IPS DF 4.7 (cell line): ENCODE measurements around the gene SLC16A10.
"Not testable (repeated sequence)": the region's sequence is repeated elsewhere in the genome, so short reads cannot be mapped to it uniquely, and the experiment has no call there.

Source experiments
- DNase-seq: peaks from one replicate; pipeline ENCODE4 v3.0.0-alpha.2; 2013; ENCODE audit warnings: low spot score; ENCODE audit errors: extremely low read depth

SLC16A10 gene

DNA sequence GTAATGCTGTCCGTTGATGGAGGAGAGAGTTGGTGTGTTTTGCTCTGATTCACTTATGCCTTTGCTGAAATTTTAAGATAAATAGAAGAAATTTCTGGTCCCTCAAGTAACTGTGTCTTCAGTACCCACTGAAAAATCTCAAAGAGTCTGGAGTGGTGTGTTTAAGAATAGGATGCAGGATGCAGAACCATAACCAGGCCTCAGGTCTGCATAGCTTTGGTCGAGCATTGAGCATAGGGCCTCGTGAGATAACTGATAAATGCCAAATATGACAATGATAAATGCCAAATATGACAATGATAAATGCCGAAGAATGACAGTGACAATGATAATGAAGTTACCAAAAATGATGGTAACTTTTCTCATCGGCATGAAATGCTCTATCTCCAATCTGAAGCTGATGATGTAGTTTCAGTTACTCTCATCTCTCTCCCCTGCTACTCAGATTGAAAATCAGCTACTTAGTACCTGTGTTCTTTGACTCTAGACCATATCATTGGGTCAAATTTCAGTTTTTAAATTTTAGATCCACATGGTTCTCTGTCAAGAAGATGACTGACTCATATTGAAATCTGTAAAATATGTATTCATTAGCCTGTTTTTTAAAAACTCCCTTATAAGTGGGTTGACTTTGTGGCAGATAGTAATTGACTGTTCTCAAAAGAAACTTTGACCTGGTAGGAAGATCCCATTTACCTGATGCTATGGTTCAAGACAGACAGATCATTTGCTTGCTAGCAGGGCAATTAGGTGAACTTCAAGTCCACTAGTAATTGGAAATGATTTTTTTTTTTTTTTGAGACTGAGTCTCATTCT is 96.6 kb downstream of the SLC16A10 start:
- DNase-seq, result no peak

DNA sequence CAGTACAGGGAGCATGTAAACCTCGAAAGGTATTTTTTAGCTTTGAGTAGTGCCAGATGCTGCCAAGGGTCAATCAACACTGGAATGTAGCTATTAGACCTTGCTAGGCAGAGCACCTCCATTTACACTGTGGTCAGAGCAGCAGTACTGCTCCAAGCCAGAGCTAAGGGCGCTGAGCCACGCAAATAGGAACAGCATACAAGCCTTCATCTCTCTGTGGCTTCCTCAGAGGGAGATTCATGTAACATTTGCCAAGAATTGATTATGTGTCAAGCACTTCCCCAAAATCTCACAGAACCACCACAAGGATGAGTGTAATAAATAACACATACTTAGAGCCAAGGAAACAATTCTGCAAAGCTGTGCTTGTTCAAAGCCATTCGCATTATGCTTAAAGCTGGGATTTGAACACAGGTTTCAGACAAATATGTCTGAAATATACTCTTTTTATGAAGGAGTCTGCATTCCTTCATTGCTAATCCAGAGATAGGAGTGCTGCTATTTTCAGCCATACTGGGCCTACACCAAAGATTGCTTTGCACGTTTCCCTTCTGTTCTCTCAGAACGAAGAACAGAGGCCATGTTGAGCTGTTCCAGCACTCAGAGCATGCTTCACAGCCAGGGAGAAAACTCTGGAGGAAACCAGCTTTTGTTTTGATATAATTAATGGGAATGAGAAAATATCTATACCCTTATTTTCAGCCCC is 97.7 kb downstream of the SLC16A10 start:
- DNase-seq, result no peak

DNA sequence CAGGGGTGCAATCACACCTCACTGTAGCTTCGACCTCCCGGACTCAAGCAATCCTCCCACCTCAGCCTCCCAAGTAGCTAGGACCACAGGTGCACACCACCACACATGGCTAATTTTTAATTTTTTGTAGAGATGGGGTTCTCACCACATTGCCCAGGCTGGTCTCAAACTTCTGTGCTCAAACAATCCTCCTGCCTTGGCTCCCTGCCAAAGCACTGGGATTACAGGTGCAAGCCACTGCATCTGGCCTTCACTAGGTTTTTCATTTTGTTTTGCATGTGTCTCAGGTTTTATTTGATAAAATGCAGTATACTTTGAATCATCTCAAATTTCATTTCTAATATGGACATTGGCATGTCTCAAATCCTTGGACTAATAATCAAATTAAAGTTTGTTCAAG is 98.7 kb downstream of the SLC16A10 start:
- DNase-seq, result no peak

DNA sequence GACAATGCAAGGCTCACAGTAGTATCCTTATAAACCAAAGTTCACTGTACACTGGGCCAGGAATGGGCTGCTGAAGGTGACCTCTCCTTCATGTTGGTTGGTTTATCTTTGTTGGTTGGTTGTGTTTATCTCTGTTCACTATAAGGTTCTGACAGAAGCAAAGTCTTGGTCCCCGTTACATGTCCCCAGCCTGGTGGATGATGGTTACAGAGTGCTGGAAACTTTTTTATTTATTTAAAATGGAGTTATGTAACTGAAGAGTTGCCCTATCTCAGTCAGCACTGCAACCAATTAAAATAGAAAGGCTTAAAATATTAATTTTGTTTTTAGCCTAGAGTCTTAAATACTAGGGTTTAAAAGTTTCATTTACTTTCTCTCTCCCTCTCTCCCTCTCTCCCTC is 100.6 kb downstream of the SLC16A10 start:
- DNase-seq, result no peak

DNA sequence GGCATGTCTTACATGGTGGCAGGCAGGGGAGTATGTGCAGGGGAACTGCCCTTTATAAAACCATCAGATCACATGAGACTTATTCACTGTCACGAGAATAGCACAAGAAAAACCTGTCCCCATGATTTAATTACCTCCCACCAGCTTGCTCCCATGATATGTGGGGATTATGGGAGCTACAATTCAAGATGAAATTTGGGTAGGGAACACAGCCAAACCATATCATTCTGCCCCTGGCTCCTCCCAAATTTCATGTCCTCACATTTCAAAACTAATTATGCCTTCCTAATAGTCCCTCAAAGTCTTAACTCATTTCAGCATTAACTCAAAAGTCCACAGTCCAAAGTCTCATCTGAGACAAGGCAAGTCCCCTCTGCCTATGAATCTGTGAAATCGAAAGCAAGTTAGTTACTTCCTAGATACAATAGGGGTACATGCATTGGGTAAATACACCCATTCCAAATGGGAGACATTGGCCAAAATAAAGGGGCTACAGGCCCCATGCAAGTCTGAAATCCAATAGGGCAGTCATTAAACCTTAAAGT is 102.4 kb downstream of the SLC16A10 start:
- not testable (repeated sequence) for DNase-seq

DNA sequence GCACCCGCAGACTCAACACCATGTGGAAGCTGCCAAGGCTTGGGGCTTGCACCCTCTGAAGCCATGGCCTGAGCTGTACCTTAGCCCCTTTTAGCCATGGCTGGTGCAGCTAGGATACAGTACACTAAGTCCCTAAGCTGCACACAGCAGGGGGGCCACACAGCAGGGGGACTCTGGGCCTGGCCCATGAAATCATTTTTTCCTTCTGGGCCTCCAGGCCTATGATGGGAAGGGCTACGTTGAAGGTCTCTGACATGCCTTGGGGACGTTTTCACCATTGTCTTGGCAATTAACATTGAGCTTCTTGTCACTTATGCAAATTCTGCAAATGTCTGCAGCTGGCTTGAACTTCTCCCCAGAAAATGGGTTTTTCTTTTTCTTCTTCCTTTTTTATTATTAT is 103.3 kb downstream of the SLC16A10 start:
- DNase-seq, result no peak

DNA sequence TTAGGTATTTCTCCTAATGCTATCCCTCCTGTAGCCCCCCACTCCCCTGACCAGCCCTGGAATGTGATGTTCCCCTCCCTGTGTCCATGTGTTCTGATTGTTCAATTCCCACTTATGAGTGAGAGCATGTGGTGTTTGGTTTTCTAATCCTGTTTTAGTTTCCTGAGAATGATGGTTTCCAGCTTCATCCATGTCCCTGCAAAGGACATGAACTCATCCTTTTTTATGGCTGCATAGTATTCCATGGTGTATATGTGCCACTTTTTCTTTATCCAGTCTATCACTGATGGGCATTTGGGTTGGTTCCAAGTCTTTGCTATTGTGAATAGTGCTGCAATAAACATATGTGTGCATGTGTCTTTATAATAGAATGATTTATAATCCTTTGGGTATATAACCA is 103.8 kb downstream of the SLC16A10 start:
- DNase-seq, result not testable (repeated sequence)

DNA sequence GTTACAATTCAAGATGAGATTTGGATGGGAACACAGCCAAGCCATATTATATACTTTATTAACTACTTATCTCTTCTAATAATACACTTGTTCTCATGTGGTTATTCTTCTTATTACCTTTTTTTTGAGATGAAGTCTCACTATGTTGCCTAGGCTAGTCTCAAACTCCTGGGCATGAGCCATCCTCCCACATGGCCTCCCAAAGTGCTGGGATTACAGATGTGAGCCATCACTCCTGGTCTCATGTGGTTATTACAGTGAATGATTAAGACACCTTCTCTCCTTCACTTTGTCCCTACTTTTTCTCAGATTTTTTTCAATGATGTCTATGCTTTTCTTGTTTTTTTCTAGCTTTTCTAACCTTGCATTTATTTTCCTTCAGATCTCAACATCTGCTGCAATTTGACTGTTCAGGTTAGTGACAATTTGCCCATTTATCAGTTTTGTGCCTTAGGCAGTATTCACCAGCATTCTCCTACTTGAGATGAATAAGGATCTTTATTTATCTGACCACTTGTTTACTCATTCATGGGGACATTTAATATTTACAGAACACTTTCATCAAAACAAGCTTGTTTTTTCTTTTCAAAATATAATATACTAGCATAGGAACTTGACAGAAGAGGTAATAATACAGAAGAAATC is 105.7 kb downstream of the SLC16A10 start:
- no peak for DNase-seq

DNA sequence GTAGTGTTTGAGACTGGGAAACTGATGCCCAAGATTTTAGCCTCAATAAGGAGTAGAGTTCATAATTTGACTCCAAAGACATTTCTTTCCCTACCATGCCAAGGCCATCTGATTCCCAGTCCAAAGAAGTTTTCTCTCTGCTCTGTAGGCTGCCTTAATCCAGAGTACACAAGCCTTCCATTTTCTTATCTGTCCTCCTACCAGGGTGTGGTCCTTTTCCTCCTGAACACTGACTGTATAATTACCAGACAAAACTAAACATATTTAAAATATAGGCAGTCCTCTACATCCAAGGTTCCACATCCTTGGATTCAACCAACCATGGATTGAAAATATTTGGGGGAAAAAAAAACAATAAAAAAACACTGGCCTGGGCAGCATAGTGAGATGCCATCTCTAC is 108.4 kb downstream of the SLC16A10 start:
- no peak for DNase-seq

DNA sequence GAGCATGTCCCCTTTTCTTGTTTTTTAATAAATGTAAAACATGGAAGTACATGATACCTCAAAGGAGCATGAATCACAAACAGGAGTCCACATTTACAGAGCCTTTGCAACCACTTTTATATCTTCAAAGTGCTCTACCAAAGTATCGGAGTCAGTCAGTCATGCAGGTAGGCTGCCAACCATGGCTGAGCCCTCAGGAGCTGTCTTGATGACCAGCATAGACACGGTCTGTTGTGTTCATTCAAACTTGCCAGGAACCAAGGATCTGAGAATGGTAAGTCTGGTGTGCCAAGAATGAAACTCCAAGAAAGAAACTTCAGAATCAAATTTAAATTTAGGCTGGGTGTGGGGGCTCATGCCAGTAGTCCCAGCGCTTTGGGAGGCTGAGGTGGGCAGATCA is 111.5 kb downstream of the SLC16A10 start:
- no peak for DNase-seq

DNA sequence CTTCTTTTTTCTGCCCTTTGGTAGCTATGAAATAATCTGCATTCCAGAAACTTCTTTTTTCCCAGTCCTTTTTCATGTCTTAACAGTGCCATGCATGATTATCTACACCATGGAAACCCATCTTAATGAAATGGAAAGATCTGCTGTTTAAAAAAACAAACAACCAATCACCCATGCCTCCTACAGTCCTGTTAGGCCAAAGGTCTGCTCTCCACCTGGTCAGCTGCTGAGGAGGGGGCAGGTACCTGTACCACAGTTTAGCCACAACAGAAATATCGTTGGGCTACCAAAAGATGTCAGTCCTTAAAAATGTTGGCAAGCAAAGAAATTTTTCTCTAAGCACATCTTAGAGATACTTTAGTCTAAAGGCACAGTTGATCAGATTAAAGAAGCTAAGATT is 112.6 kb downstream of the SLC16A10 start:
- no peak for DNase-seq

DNA sequence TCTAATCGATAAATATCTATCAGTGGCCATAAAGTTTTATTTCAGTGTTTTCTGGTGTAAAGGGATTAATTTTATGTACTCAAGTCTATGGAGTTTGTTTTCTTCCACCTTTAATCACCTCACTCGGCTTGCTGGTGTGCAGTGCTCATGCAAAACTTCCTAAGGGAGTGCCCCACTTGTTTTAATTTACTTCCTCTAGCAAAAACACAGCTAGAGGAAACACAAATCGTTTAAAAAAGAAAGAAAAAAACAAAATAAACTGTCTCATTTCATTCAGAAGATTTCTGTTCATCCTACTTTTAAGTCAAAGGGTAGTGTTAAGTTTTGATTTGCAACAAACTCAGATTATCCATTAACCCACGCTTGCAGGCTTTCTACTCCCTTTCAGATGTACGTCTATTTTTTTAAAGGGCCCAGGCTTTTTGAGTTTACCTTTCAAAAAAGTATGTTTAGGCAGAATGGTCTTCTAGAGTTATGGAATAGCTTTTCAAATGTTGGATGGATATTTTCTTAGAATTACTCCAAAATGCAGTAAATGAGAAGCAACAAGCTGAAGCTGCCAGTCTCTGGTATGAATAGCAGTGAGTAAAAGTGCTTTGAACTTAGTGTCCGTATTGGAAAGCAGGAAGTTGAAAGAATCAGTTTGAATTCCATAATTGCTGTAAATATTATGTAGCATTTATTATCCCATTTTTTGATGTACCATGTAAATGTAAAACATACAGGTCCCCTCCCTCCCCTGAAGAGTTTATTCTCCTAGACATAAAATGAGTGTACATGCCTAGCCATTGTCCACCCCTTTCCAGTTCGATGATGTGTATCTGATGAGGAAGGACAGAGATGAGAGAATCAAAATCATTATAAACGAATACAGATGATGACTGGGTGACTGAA is 113.3 kb downstream of the SLC16A10 start:
- DNase-seq, result no peak

DNA sequence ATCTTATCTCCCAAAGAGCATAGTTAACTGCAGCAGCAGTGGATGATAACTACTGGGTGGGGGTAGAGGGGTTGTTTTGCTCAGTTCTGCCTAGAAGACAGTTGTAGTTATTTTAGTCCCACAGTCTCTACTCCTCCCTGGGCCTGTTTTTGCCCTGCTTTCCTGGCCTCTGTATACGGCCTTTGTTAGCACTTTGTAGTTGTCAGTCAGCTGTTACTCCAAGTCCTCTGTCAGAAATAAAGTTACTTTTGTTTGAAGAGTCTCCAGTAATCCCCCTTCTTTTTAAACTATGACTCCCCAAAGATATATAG is 113.9 kb downstream of the SLC16A10 start:
- DNase-seq, result no peak

DNA sequence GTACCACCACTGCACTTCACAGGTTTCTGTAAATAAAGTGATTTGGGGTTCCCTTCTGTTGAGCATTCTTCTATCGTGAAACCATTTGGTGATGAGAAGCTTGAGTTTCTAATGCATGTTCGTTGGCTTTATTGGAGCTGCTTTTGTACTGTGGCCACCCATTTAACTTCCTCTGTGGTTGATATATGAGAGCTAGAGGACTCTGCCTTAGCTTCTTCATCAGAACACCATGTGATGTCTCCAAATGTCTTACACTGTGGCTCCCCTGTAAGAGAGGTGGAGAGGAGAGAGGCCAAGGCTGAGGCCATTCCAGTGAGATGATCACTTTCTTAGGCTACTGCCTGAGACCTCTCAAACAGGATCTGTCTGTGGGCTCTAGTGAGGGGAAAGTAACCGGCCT is 114.5 kb downstream of the SLC16A10 start:
- no peak for DNase-seq

DNA sequence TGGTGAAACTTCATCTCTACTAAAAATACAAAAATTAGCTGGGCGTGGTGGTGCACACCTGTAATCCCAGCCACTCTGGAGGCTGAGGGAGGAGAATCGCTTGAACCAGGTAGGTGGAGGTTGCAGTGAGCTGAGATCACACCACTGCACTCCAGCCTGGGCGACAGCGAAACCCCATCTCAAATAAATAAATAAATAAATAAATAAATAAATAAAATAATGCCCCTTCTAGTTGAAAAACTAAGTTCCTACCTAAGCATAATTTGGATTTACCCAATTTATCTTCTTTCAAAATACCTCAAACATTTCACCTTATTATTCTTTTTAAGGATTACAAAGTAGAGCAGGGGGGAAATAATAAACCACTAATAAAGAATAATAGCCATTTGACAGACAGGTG is 116.2 kb downstream of the SLC16A10 start:
- not testable (repeated sequence) for DNase-seq

DNA sequence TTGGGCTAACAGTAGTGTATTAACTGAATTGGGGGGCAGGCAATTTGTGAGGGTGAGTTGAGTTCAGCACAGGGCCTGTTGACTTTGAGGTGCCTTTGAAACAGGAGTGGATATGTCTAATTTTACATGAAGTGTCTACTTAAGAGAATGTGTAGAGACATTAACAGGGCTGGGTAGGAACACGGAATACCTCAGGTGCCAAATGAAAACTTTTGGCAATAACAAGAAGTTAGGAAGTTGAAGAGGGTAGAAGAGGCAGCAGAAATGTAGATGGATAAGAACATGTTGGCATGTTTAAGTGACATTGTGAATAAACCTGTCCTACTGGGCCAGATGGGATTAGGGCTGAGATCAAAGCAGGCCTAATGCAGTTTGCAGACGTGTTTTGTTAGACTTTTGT is 117.0 kb downstream of the SLC16A10 start:
- no peak for DNase-seq

DNA sequence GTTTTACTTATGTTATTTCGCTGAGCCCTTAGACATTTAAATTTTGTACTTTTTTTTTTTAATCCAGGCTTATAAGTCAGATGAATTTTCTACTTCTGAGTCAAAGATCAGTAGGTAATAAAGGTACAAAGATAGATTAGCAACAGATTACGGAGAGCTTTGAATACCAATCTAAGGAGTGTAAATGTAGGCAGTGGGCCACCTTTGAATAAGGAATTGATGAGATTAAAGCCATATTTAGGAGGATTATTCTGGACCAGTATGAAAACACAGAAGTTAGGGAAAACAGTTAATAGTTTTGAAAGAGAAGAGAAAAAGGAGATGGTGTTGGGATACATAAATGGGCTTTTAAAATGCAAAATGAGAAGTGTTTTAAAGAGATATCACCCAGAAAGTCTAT is 117.6 kb downstream of the SLC16A10 start:
- no peak for DNase-seq

DNA sequence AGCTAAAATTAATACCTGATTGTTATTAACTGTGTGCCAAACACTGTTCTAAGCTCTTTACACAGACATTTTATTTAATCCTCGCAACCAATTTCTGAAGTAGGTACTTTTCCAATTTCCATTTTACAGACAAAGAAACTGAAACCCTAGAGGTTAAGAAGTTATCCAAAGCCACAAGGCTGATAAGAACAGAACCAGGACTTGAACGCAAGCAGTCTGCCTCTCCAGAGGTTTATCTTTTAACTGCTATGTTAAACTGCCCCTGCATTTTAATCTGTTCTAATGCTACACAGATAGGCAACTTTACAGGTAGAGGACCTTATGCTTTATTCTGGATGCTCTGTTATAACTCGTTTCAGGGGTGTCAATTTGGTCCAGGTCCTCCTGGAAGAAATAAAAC is 118.2 kb downstream of the SLC16A10 start:
- no peak for DNase-seq

DNA sequence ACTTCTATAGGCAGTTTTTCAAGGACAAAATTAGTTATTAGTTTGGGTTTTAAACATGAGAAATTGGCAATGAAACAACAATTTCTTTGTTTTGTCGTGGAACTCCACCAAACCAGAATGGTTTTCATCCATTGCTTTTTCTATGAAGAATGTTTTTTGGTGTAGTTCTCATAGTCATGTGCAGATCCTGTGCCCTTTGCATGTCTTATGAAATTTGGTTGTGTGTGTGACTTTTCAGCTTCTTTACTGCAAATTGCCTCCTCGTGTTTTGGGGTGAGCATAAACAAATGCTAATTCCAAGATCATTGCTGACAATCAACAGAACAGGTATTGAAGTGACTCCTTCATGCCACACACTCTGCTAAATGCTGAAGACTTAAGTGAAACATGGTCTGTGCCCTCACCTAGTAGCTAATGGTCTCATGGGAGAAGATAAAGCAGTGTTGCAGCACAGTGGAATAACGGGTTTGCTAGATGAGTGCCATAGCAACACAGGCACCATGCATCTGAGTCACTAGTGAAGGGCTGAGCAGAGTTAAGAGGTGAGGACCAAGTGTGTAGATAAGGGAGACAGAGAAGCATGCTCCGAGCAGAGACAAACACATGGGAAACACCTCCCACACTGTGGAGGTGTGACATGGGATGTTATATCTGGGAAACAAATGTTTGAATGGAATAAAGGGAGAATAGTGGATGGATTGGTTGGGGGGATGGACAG is 120.0 kb downstream of the SLC16A10 start:
- no peak for DNase-seq

DNA sequence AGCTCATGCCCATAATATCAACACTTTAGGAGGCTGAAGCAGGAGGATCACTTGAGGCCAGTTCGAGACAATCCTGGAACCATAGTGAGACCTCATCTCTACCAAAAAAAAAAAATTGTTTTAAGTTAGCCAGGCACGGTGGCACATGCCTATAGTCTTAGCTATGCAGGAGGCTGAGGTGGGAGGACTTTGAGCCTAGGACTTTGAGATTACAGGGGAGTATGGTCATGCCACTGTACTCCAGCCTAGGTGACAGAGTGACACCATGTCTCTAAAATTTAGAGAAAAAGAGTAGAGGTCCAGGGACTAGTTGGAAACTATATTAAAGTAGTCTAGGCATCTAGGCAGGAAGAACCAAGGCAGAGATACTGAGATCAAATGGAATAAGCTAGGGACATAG is 121.6 kb downstream of the SLC16A10 start:
- DNase-seq, result no peak
